DLD1 (cell line): ENCODE measurements around the gene COPE.
"Not testable (repeated sequence)": the region's sequence is repeated elsewhere in the genome, so short reads cannot be mapped to it uniquely, and the experiment has no call there.

Source experiments
- in situ Hi-C: cut with HindIII; loops from 2 replicates; pipeline ENCODE4 v1.10.0; 2017; ENCODE audit warnings: low sequenced_read_pairs

The COPE gene

GRCh38 chr19:18908917-18909619, 10.1 kb downstream of the COPE start:
- in situ Hi-C loops: no loop called here

DNA sequence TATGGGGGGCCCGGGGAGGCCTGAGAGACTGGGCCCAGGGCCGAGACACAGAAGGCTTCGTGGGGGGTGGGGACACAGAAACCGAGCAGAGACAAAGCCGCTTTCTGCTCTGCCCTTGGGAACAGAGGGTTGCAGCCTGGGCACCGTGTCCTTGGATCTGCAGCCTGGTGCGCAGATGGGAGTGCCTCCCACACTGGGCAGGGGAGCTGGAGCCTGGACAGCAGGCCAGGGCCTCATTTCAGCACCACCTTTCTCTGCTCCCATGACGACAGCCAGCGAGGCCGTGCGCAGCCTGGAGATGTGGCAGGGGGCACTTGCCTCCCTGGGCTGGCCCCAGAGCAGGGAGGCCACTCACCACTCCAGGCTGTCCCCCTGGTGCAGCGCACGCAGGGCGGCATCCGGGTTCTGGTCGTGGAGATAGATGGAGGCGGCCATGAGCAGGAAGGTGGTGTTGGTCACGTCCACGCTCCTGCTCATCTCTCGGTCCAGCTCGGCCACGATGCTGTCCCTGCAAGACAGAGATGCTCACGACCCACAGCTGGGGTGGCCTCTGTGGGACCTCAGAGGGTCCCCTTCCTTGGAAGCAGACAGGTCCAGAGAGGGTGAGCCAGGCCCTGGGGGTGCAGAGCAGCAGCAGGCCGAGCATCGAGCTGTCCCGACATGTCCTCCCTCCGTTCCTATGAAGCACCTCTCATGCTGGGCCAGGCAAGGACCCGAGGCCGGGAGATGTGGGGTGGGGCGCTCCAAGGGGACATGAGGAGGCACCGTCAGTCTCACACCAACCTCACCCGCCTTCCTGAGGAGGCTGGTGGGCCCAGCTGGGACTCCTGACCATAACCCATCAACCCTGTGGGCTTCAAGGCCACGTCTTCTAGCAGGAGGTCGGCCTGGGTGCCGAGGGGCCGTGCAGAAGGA, 12.3 kb downstream of the COPE start:
- in situ Hi-C loops: no loop called here

DNA sequence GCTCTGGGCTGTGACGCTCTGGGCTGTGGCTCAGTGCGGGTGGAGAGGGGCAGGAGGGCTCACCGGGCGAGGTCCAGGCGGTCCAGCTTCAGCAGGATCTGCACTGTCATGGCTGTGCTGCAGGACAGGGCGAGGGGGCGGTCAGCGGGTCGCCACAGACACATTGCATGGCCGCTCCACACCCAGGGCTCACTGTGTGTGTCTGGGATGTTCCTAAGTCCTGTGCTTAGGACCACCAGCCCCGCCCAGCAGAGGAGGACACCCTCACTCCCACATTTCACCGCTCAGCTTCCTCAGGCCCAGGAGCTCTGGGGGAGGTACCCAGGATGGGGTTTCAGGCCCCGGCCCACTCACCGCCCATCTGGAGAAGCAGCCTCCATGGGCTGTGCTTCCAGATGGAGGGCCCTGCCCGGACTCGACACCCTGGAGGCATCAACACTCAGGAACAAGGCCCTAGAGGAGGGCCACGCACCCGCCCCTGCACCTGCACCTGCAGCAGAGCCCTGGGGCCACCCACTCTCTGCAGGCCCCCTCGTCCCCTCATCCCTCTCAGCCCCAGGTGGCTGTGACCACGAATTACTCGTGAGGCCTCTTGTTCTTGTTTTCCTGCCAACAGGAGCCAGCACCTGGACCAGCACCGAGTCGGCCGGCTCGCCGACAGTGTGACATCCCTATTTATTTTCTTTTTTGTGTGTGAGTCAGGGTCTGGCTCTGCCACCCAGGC, 13.5 kb downstream of the COPE start:
- in situ Hi-C loops: no loop called here

DNA sequence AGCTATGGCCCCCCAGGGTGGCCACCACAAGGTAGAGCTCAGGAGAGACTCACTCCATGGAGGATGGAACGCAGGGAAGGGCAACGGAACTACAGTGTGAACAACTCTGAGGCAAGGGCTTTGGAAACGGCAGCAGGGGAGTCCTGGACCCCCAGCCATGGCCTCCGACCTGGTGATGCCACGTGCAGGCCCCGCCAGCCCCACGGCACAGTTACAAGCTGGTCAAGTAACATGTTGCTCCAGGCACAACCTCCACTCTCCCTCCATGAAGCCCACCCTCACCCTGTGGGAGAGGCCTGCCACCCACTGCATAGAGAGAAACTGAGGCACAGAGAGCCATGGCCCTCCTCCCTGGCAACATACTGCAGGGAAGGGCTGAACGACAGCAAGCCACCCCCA, 14.1 kb downstream of the COPE start:
- in situ Hi-C loops: no loop called here

GRCh38 chr19:18904334-18905057, 14.7 kb downstream of the COPE start:
- in situ Hi-C loops: no loop called here

DNA sequence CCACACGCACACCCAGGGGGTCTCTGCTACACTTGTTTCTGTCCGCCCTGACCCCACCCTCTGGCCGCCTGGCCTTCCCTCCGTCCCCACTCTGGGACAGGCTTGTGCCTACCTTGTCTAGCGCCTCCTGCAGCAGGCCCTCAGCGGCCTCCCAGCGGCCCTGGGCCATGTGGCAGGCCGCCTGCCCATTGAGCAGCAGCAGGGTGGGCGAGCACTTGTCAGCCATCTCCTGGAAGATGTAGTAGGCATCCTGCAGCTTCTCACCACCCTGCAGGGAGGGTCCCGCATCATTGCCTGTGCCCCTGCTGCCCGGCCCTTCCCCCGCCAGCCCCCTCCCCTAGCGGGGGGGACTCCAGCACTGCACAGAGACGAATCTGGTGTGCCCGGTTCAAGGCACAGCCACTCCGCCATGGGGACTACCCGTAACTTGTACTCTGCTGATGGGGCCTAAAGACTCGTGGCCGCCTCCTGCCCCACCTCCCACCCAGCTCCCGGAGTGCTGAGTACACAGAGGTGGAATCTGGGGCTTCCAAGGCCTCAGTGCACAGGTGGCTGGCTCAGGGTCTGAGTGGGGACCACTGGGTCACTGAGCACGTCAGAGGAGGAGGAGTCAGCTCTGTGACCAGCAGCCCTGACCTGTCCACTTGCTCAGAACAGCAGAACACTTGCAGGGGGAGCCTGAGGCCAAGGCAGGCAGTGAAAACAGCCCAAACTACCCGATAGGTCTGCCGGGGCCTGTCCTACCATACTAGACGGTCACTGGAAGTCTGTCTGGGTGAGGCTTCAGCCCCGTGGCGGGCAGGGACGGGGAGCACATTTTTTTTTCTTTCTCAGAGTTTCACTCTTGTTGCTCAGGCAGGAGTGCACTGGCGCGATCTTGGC, 15.8 kb downstream of the COPE start:
- in situ Hi-C loops: no loop called here

DNA sequence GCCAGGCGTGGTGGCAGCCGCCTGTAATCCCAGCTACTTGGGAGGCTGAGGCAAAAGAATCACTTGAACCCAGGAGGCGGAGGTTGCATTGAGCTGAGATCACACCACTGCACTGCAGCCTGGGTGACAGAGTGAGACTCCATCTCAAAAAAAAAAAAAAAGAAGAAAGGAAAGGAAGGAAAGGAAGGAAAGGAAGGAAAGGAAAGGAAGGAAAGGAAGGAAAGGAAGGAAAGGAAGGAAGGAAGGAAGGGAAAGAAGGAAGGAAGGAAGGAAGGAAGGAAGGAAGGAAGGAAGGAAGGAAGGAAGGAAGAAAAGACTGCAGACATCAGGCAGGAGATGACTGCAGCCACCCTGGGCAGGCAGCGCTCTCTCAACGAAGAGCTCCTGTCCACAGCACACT, 16.7 kb downstream of the COPE start:
- in situ Hi-C loops: not testable (repeated sequence)

DNA sequence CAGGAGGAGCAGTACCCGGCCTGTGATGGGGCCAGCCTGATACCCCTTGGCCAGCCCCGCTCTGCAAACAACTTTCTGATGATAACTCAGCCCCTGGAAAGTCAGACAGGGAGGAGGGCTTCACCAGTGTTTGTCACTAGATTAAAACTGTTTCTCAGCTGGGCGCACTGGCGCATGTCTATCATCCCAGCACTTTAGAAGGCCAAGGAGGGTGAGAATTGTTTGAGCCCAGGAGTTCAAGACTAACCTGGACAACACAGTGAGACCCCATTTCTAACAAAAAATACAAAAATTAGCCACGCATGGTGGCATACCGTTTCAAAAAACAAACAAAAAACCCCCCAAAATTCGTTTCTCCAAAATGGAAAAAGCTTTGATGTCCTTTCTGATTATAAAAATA, 17.7 kb downstream of the COPE start:
- in situ Hi-C loops: no loop called here

- in situ Hi-C loops: no loop called here
These were observed 18.3 kb downstream of the COPE start for GRCh38 chr19:18900700-18901481.

DNA sequence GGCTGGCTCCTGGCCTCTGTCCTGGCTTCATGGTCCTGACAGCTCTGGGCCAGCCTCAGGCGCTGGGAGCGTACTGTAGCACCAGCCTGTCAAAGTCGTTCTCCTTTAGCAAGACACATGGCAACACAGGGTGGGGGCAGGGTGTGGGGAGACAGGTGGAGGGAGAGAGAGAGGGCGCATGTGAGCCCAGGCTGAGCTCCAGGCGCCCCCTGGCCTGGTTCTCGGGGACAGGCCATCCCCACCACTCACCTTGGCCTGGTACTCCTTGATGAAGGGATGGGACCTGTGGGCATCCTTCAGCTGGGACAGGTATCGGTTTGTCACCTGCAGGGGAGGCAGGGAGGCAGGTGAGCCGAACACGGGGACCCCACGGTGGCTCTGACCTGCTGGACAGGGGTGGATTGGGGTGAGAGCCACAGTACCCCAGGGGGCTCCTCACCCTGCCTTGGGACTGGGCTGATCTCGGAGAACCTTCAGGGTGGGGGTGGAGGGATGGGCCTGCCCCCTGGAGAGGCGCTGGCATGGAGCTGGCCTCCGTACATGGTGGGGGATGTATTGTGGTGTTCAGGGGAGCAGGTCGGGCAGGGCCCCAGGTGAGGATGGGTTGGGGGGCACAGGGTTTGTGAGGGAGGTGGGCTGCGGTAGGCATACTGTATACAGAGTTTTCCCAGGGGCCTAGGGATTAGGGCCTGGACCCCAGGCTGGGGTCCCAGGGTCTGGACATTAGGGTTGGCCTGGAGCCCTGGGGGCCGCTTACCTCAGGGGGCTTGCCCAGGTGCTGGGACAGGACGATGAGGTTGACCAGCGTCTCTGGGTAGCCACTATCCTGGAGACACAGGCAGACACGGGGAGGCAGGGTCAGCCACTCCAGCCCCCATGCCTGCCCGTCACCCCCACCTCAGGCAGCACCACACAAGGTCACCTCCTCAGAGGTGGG, 19.3 kb downstream of the COPE start:
- in situ Hi-C loops: no loop called here

DNA sequence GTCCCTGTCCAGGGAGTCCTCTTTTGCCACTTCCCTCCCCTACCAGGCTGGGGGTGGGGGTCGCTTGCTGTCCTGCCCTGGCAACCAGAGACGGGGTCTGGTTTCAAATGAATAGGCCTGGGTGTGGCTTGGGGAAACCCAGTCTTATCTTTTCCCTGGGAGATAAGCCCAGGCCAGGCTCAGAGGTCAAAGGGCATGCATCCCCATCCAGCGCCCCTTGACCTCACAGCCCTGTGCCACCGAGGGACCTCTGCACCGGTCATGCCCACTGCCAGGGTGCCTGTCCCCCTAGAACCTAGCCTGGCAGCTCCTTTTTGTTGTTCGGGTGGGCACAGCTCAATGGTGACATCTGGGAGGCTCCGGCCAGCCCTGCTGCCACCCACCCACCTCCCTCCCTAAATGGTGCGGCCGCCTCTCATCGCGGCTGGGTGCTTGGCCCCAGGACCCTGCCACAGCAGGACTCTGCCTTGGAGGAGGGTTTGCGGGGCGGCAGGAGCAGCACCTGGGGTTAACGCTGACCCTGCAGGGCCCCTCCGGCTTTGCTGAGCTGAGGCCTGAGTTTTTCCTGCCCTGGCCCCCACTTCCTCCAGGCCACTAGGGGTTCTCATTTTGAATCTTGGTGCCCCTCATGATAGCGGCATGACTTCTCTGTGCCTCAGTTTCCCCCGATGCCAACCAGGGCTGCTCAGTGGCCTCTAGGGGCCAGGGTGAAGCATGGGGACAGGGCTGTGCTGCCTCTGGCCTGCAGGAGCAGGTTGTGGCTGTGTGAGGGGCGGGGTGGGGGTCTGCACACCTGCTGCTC, 20.4 kb downstream of the COPE start:
- in situ Hi-C loops: no loop called here

GRCh38 chr19:18898081-18898606, 21.0 kb downstream of the COPE start:
- in situ Hi-C loops: no loop called here

DNA sequence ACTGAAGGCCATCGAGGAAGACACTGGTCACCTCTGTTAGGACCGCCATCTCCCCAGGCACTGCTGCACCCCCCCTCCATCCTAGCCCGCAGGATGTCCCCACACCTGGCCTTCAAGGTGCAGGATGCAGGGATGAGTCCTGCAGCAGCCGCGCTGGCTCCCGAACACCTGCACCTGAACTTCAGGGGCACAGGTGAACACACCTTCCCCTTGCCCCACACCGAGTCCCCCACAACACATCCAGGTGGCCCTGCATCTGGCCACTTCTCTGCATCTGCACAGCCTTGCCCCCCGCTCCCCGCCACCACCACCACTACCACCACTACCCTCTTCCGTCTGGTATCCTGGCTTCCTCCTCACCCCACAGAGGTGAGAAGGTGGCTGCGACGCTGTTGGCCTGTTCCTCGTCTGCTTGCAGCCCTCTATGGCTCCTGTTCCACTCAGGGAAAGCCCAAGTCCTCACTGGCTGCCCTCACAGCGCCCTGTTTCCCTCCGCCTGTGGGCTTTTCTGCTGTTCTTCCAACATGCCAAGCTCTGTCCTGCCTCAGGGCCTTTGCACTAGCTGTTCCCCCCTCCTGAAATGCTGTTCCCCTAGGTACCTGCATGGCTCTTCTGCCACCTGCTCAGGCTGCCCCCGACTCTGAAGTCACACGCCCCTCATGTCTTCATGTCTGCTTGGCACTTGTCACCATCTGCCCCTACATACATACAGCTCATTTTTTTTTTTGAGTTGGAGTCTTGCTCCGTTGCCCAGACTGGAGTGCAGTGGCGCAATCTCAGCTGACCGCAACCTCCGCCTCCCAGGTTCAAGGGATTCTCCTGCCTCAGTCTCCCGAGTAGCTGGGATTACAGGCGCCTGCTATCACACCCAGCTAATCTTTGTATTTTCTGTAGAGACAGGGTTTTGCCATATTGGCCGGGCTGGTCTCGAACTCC, 21.8 kb downstream of the COPE start:
- in situ Hi-C loops: no loop called here

- in situ Hi-C loops: no loop called here
These were observed 22.8 kb downstream of the COPE start for GRCh38 chr19:18896421-18896841.

GRCh38 chr19:18895824-18896341, 23.3 kb downstream of the COPE start, which contains the start of gene CERS1:
Gene CERS1 (minus strand): TSS chr19:18896158. CDS start chr19:18896072, 86 bp downstream.
- in situ Hi-C loops: no loop called here
